Measurements from ENCODE around the gene NABP2.

- TF ChIP-seq CTCF (IDR thresholded peaks at IDR 0.05) = no peak
- no peak for TF ChIP-seq POLR2A (IDR thresholded peaks at IDR 0.05)
- TF ChIP-seq EP300 (IDR thresholded peaks at IDR 0.05) = no peak
- TF ChIP-seq POLR2AphosphoS5 (IDR thresholded peaks at IDR 0.05) = no peak
These were observed 31.5 kb downstream of the NABP2 start for GRCh38 chr12:56255671-56256070.
